Glutamatergic neuron (in vitro differentiated cells): ENCODE results near the gene PAPLN. TPM values are rescaled to one million over a fixed set of nuclear protein-coding genes. Genes with fewer than 3 reads are reported as not detected.

ENCODE experiments used
- DNase-seq: peaks from one replicate; pipeline ENCODE4 v3.0.0; 2022
- H3K27ac Mint-ChIP-seq: one replicate; pipeline ENCODE4 v1.8.0; 2020; ENCODE audit warnings: mild to moderate bottlenecking, mixed read lengths, inconsistent platforms; ENCODE audit not compliant: unreplicated experiment
- H3K27me3 Mint-ChIP-seq: one replicate; pipeline ENCODE4 v1.8.0; 2020; ENCODE audit warnings: mild to moderate bottlenecking, moderate library complexity, mixed read lengths, inconsistent platforms; ENCODE audit not compliant: unreplicated experiment
- H3K36me3 Mint-ChIP-seq: one replicate; pipeline ENCODE4 v1.8.0; 2020; ENCODE audit warnings: mild to moderate bottlenecking, mixed read lengths, inconsistent platforms; ENCODE audit not compliant: unreplicated experiment
- H3K4me1 Mint-ChIP-seq: one replicate; pipeline ENCODE4 v1.8.0; 2020; ENCODE audit warnings: mild to moderate bottlenecking, low read depth, mixed read lengths, inconsistent platforms; ENCODE audit not compliant: unreplicated experiment
- H3K4me3 Mint-ChIP-seq: one replicate; pipeline ENCODE4 v1.8.0; 2020; ENCODE audit warnings: mild to moderate bottlenecking, mixed read lengths, inconsistent platforms; ENCODE audit not compliant: unreplicated experiment
- H3K9me3 Mint-ChIP-seq: one replicate; pipeline ENCODE4 v1.8.0; 2020; ENCODE audit warnings: mild to moderate bottlenecking, moderate library complexity, mixed read lengths, inconsistent platforms; ENCODE audit not compliant: unreplicated experiment
- CTCF ChIP-seq: fragments of 200-600 bp; sonication (generic); IDR thresholded peaks from one replicate; pipeline ENCODE4 v1.5.0; 2021; ENCODE audit not compliant: partially characterized antibody, unreplicated experiment
- total RNA-seq: library from RNA; stranded (reverse); fragmentation: NEBNext Ultra II Directional; extraction: Animal tissue kit (Norgen Biotek cat#: 25700); gene quantifications from one replicate; pipeline ENCODE4 v1.2.1, GENCODE V29; 2021; ENCODE audit not compliant: unreplicated experiment

PAPLN gene
- total RNA-seq, 1 donor from 2014 or later, result 2.8 TPM

- Mint-ChIP-seq H3K4me1 (peaks cover 16% of the 10 kb centered on the region), H3K36me3 (peaks cover 11% of the 10 kb centered on the region), H3K27me3 (no peaks in the 10 kb centered on the region), H3K9me3 (no peaks in the 10 kb centered on the region), H3K27ac (no peak overlapping the region), H3K4me3 (no peak overlapping the region)
- DNase-seq, result no peak
- no peak for TF ChIP-seq CTCF
Measured at GRCh38 chr14:73220634-73221033, 16.7 kb upstream of the PAPLN start.

- H3K27ac Mint-ChIP-seq, result no peak overlapping the region
- H3K27me3 Mint-ChIP-seq, result no peaks in the 10 kb centered on the region
- DNase-seq, result no peak
- H3K4me1 Mint-ChIP-seq, result peaks cover 19% of the 10 kb centered on the region
- TF ChIP-seq CTCF, result no peak
- H3K9me3 Mint-ChIP-seq, result no peaks in the 10 kb centered on the region
- peaks cover 11% of the 10 kb centered on the region for H3K36me3 Mint-ChIP-seq
- no peak overlapping the region for H3K4me3 Mint-ChIP-seq
Measured at GRCh38 chr14:73221945-73222344, 15.4 kb upstream of the PAPLN start.

GRCh38 chr14:73223049-73223448, 14.3 kb upstream of the PAPLN start:
- peaks cover 11% of the 10 kb centered on the region for H3K36me3 Mint-ChIP-seq
- H3K9me3 Mint-ChIP-seq, result peaks cover under 1% of the 10 kb centered on the region
- DNase-seq, result no peak
- H3K4me1 Mint-ChIP-seq, result peaks cover 19% of the 10 kb centered on the region
- peak overlapping the region; percentile 40 for H3K27ac Mint-ChIP-seq
- TF ChIP-seq CTCF, result no peak
- H3K27me3 Mint-ChIP-seq, result peaks cover under 1% of the 10 kb centered on the region
- H3K4me3 Mint-ChIP-seq, result no peak overlapping the region

GRCh38 chr14:73225496-73225895, 11.8 kb upstream of the PAPLN start:
- peaks cover 2% of the 10 kb centered on the region for H3K27me3 Mint-ChIP-seq
- no peak for TF ChIP-seq CTCF
- no peak for DNase-seq
- H3K4me1 Mint-ChIP-seq, result peaks cover 19% of the 10 kb centered on the region
- no peak overlapping the region for H3K4me3 Mint-ChIP-seq
- peaks cover 2% of the 10 kb centered on the region for H3K9me3 Mint-ChIP-seq
- H3K27ac Mint-ChIP-seq, result no peak overlapping the region
- peaks cover 3% of the 10 kb centered on the region for H3K36me3 Mint-ChIP-seq

- H3K9me3 Mint-ChIP-seq, result peaks cover 2% of the 10 kb centered on the region
- no peaks in the 10 kb centered on the region for H3K36me3 Mint-ChIP-seq
- peak overlapping the region; percentile 66 for H3K27ac Mint-ChIP-seq
- H3K4me3 Mint-ChIP-seq, result peak overlapping the region; percentile 61
- peaks cover 3% of the 10 kb centered on the region for H3K27me3 Mint-ChIP-seq
- peaks cover 13% of the 10 kb centered on the region for H3K4me1 Mint-ChIP-seq
- no peak for TF ChIP-seq CTCF
- DNase-seq, result peak; percentile 50
Measured at GRCh38 chr14:73227812-73228781, 9.2 kb upstream of the PAPLN start.
